Parathyroid adenoma (tissue), 2 donors: Measurements from ENCODE around the gene ST3GAL4.
"Not testable (repeated sequence)": the region's sequence is repeated elsewhere in the genome, so short reads cannot be mapped to it uniquely, and the experiment has no call there.

ENCODE experiments used
- H2AFZ ChIP-seq: fragments of 300-600 bp; sonication (generic); one replicate; pipeline ENCODE4 v1.7.0; 2017; ENCODE audit warnings: antibody characterized with exemption, mild to moderate bottlenecking
- H3K27ac ChIP-seq: fragments of 300-600 bp; sonication (generic); one replicate; pipeline ENCODE4 v1.7.0; 2017
- H3K27me3 ChIP-seq: fragments of 300-600 bp; sonication (generic); one replicate; pipeline ENCODE4 v1.7.0; 2017; ENCODE audit warnings: low read length; ENCODE audit not compliant: control insufficient read depth, insufficient read depth
- H3K36me3 ChIP-seq: fragments of 300-600 bp; sonication (generic); one replicate; pipeline ENCODE4 v1.7.0; 2017; ENCODE audit warnings: low read length; ENCODE audit not compliant: control insufficient read depth, insufficient read depth
- H3K4me1 ChIP-seq: fragments of 300-600 bp; sonication (generic); one replicate; pipeline ENCODE4 v1.7.0; 2017; ENCODE audit warnings: control low read depth
- H3K4me2 ChIP-seq: fragments of 300-600 bp; sonication (generic); one replicate; pipeline ENCODE4 v1.7.0; 2017; ENCODE audit warnings: low read length
- H3K4me3 ChIP-seq: fragments of 300-600 bp; sonication (generic); one replicate; pipeline ENCODE4 v1.7.0; 2017; ENCODE audit warnings: low read depth, low read length
- H3K79me2 ChIP-seq: fragments of 300-600 bp; sonication (generic); one replicate; pipeline ENCODE4 v1.7.0; 2017; ENCODE audit warnings: control low read depth
- H3K9ac ChIP-seq: fragments of 300-600 bp; sonication (generic); one replicate; pipeline ENCODE4 v1.7.0; 2017; ENCODE audit warnings: mild to moderate bottlenecking
- H3K9me3 ChIP-seq: fragments of 300-600 bp; sonication (generic); one replicate; pipeline ENCODE4 v1.7.0; 2017; ENCODE audit warnings: low read length; ENCODE audit not compliant: control insufficient read depth
- TF ChIP-seq, protein P1 (sequence below): fragments of 300-600 bp; sonication (generic); IDR thresholded peaks from one replicate; pipeline ENCODE4 v1.7.0; 2017; ENCODE audit warnings: antibody characterized with exemption, mild to moderate bottlenecking
- donor health status: primary hyperparathyroidism.

The ST3GAL4 gene

DNA sequence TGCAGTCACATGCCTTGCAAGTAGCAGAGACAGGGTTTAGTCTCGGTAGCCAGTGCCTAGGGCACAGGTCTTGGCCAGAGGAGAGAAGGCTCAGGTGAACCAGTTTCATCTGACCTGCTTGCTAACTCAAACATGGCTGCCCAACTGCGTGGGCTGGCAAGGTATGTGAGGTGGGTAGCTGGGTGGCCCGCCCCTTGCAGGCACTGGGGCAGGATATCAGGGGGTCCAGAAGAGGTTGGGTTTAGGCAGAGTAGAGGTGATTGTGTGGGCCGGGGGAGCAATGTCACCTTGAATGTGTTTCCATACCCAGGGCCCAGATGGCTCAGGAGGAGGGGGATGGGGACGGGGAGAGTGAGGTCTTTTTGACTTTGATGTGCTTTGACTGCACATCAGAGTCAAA, 37.7 kb downstream of the ST3GAL4 start:
- TF ChIP-seq, protein P1, sequence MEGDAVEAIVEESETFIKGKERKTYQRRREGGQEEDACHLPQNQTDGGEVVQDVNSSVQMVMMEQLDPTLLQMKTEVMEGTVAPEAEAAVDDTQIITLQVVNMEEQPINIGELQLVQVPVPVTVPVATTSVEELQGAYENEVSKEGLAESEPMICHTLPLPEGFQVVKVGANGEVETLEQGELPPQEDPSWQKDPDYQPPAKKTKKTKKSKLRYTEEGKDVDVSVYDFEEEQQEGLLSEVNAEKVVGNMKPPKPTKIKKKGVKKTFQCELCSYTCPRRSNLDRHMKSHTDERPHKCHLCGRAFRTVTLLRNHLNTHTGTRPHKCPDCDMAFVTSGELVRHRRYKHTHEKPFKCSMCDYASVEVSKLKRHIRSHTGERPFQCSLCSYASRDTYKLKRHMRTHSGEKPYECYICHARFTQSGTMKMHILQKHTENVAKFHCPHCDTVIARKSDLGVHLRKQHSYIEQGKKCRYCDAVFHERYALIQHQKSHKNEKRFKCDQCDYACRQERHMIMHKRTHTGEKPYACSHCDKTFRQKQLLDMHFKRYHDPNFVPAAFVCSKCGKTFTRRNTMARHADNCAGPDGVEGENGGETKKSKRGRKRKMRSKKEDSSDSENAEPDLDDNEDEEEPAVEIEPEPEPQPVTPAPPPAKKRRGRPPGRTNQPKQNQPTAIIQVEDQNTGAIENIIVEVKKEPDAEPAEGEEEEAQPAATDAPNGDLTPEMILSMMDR = no peak
- Histone ChIP-seq H3K27ac (no peak overlapping the region), H3K4me3 (no peak overlapping the region), H3K27me3 (no peaks in the 10 kb centered on the region), H3K79me2 (no peaks in the 10 kb centered on the region), H3K36me3 (no peaks in the 10 kb centered on the region), H3K4me1 (no peaks in the 10 kb centered on the region), H3K9me3 (no peaks in the 10 kb centered on the region), H3K4me2 (no peak overlapping the region), H3K9ac (no peak overlapping the region), H2AFZ (no peak overlapping the region)

DNA sequence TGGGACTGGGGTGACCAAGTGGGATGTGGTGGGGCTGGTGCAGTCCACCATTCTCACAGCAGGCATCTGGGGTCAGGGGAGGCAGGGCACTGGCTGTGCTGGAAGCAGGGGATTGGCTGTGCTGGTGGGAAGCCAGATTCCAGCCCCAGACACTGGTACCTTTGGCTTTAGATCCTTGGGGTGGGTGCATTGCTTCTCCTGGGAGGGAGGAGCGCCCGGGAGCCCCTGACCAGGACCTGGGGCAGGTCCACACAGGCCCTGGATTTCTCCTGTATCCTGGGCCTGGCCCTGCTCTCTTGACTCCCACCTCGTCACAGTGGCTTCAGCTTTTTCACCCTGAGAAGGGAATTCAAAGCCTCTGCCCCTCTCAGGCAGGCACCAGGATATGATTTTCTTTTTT, 38.5 kb downstream of the ST3GAL4 start:
- H3K9me3 ChIP-seq = no peaks in the 10 kb centered on the region
- H3K27ac ChIP-seq = no peak overlapping the region
- H2AFZ ChIP-seq = no peak overlapping the region
- no peaks in the 10 kb centered on the region for H3K79me2 ChIP-seq
- no peak overlapping the region for H3K4me2 ChIP-seq
- TF ChIP-seq, protein P1 = no peak
- no peaks in the 10 kb centered on the region for H3K27me3 ChIP-seq
- H3K9ac ChIP-seq = no peak overlapping the region
- no peaks in the 10 kb centered on the region for H3K36me3 ChIP-seq
- no peak overlapping the region for H3K4me3 ChIP-seq
- H3K4me1 ChIP-seq = no peaks in the 10 kb centered on the region

DNA sequence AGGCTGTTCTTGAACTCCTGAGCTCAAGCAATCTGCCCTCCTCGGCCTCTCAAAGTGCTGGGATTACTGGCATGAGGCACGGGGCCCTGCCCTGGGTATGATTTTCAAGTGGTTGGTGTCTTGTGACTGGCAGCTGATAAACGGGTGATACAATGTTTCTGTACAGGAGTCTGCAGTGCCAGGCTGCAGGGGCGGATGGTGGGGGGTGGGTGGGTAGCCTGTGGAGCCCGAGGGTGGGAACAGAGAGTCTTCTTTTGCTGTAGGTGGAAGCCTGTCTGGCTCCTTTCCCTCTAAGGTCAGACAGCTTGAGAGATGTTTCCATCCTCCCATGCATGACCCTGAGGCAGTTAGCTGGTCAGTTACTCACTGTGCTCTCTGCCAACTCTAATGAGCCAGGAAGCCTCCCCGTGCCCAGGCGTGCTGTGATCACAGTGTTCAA, 39.2 kb downstream of the ST3GAL4 start:
- H3K9ac ChIP-seq = not testable (repeated sequence)

DNA sequence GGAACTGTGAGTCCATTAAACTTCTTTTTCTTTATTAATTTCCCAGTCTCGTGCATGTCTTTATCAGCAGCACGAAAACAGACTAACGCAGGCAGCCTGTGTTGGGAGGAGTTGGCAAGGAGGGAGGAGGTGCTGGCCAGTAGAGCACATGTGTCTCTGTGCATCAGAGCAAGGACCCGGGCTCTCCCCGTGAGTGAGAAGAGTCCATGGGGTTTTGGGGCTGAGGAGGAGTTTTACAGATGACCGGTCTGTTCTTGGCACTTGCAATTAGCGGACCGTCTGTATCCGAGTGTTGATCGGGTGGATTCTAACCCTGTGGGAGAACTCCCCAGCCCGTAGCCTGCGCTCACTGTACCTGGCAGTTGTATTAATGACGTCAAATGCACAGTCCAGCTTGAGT, 40.3 kb downstream of the ST3GAL4 start:
- not testable (repeated sequence) for H3K36me3 ChIP-seq, H3K4me1 ChIP-seq, H3K4me3 ChIP-seq, H3K4me2 ChIP-seq, H3K9ac ChIP-seq, H3K27ac ChIP-seq, H3K79me2 ChIP-seq, H3K9me3 ChIP-seq, H2AFZ ChIP-seq, H3K27me3 ChIP-seq

More for the DNA sequence above, 39.2 kb downstream of the ST3GAL4 start:
- not testable (repeated sequence) for H3K27me3 ChIP-seq, H3K36me3 ChIP-seq, H3K4me2 ChIP-seq, H3K9me3 ChIP-seq, H2AFZ ChIP-seq, H3K4me1 ChIP-seq, H3K4me3 ChIP-seq, H3K27ac ChIP-seq, H3K79me2 ChIP-seq

DNA sequence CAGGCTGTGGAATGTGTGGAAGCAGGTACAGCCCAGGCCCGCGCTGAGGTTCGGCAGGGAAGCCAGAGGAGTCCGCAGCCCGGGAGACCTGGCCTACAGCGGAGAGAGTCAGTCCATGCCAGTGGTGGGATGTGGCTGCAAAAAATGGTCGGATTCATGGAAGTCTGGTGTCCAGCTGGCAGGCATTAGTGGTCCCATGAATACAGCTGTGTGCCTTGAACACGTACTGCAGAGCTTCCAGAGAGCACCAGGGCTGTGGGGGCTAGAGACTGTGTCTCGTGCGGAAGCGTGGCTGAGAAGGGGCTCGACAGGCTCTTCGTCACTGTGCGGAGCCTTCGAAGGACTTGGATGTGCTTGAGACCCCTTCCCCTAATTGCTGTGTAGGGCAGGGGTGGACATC, 40.8 kb downstream of the ST3GAL4 start:
- not testable (repeated sequence) for H3K9ac ChIP-seq, H3K27me3 ChIP-seq, H2AFZ ChIP-seq, H3K4me3 ChIP-seq, H3K4me2 ChIP-seq, H3K27ac ChIP-seq, H3K36me3 ChIP-seq, H3K9me3 ChIP-seq, H3K4me1 ChIP-seq, H3K79me2 ChIP-seq

DNA sequence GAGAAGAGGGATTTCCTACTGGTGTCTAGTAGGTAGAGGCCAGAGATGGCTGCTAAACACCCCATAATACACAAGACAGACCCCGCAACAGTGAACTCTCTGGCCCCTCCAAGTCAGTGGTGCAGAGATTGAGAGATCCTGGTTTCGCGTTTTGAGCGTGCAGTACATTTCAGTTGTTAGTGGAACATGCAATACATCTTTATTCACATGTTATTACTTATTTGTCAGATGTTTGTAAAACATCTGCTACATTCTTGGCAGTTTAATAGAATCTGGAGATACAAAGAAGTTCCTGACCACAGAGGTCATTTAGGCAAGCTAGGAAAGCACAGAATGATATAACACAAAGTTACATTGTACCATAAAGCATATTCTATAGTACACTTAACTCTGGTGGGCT, 41.5 kb downstream of the ST3GAL4 start:
- no peaks in the 10 kb centered on the region for H3K27me3 ChIP-seq
- no peaks in the 10 kb centered on the region for H3K4me1 ChIP-seq
- H3K36me3 ChIP-seq = no peaks in the 10 kb centered on the region
- no peaks in the 10 kb centered on the region for H3K79me2 ChIP-seq
- H2AFZ ChIP-seq = no peak overlapping the region
- no peak overlapping the region for H3K4me3 ChIP-seq
- TF ChIP-seq, protein P1 = no peak
- no peaks in the 10 kb centered on the region for H3K9me3 ChIP-seq
- H3K9ac ChIP-seq = no peak overlapping the region
- no peak overlapping the region for H3K27ac ChIP-seq
- no peak overlapping the region for H3K4me2 ChIP-seq
